HUES6 (cell line): ENCODE data around the gene PTTG1IP2.

Experiments
- H3K27ac ChIP-seq: 2 replicates; pipeline ENCODE4 v1.7.0; 2013; ENCODE audit warnings: low read depth, mild to moderate bottlenecking, low read length, inconsistent platforms
- H3K27me3 ChIP-seq: 2 replicates; pipeline ENCODE4 v1.6.1; 2013; ENCODE audit warnings: low read length; ENCODE audit not compliant: control insufficient read depth, insufficient read depth
- H3K36me3 ChIP-seq: 2 replicates; pipeline ENCODE4 v1.6.1; 2013; ENCODE audit warnings: low read length; ENCODE audit not compliant: control insufficient read depth, insufficient read depth
- H3K4me1 ChIP-seq: 2 replicates; pipeline ENCODE4 v1.6.1; 2013; ENCODE audit warnings: low read length; ENCODE audit not compliant: control insufficient read depth, insufficient read depth
- H3K4me3 ChIP-seq: 2 replicates; pipeline ENCODE4 v1.5.1; 2013; ENCODE audit warnings: low read depth, low read length
- H3K9ac ChIP-seq: one replicate; pipeline ENCODE4 v1.6.1; 2013; ENCODE audit warnings: mild to moderate bottlenecking, low read length
- H3K9me3 ChIP-seq: 2 replicates; pipeline ENCODE4 v1.6.1; 2013; ENCODE audit warnings: low read depth, low read length; ENCODE audit not compliant: control insufficient read depth, insufficient read depth

PTTG1IP2 gene

DNA sequence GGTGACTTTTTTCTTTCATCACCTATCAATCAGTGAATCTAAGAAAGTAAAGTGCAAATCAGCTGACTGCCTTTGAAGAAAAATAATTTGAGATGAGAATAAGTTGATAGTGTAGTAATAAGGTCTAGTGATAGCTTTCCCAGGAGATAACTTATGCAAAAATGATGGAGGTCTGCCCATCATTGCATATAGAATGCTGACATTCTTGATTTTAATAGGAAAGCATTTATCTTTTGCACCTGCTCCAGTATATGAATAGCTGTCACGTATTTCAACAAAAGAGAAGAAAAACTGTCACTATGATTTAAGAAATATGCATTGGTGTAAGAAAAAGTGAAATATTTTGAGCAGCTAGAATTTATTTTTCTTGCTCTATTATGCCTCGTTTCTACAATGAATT lies 46.8 kb downstream of the PTTG1IP2 start:
- no peak overlapping the region for H3K27ac ChIP-seq
- peaks cover 10% of the 10 kb centered on the region; the same call in 1 of the 2 replicates for H3K4me1 ChIP-seq
- no peak overlapping the region for H3K9ac ChIP-seq
- no peaks in the 10 kb centered on the region for H3K9me3 ChIP-seq
- H3K36me3 ChIP-seq, result no peaks in the 10 kb centered on the region
- H3K27me3 ChIP-seq, result no peaks in the 10 kb centered on the region
- no peak overlapping the region for H3K4me3 ChIP-seq

DNA sequence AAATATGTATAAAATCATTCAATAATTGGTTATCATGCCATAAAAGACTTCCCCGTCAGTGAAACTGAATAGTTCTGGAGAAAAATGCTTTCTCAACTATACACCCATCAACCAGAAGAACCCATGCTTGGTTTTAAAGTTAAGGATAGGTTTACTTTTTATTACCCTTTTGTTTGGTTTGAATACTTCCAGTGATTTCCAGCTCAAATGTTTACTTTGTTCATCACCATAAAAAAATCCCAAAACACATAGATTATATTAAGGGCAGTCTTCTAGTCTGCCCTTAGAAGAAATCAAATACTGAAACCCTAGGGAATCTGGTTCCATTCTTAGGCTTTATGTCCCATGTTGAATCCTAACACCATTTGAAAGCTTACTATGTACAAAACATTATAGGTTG lies 49.2 kb downstream of the PTTG1IP2 start:
- Histone ChIP-seq H3K9me3 (no peaks in the 10 kb centered on the region), H3K4me3 (no peak overlapping the region), H3K27ac (no peak overlapping the region), H3K4me1 (peaks cover 10% of the 10 kb centered on the region; the same call in 1 of the 2 replicates), H3K36me3 (no peaks in the 10 kb centered on the region), H3K27me3 (no peaks in the 10 kb centered on the region), H3K9ac (no peak overlapping the region)

DNA sequence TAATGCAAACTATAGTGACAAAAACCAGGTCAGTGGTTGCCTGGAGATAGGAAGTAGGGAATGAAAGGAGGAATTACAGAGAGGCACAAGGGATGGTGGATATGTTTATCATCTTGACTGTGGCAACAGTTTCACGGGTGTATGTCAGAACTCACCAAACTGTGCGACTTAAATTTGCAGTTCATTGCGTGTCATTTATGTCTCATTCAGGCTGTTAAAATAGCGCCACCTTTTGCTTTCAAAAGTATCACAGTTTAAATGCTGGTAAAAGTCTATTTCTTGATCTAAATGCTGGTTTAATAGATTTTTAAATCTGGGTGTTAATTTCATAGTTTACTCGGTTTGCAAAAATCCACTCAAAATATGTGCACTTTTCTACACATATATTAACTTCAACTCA lies 51.0 kb downstream of the PTTG1IP2 start:
- no peaks in the 10 kb centered on the region for H3K36me3 ChIP-seq
- H3K4me3 ChIP-seq, result no peak overlapping the region
- peaks cover 10% of the 10 kb centered on the region; the same call in 1 of the 2 replicates for H3K4me1 ChIP-seq
- no peak overlapping the region for H3K9ac ChIP-seq
- no peaks in the 10 kb centered on the region for H3K27me3 ChIP-seq
- no peaks in the 10 kb centered on the region for H3K9me3 ChIP-seq
- no peak overlapping the region for H3K27ac ChIP-seq

DNA sequence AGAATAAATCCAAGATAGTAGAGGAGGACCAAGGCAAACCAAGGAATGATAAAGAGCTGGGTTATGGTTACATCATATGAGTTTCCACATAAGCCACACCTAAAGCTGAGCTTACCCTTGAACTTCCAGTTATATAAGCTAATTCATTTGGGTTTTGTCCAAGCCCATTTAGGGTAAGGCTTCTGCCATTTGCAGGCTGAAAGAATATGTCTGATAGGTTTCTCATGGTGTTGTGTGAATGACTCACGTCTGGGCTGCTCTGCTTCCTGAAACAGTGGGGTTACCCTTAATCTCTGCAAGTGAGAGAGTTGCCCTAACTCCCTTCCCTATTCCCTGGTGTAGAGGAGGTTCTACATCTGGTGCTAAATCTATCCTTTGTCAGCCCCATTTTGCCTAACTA lies 60.8 kb downstream of the PTTG1IP2 start:
- Histone ChIP-seq H3K9ac (no peak overlapping the region), H3K9me3 (no peaks in the 10 kb centered on the region), H3K4me3 (no peak overlapping the region), H3K27me3 (no peaks in the 10 kb centered on the region), H3K27ac (no peak overlapping the region), H3K36me3 (no peaks in the 10 kb centered on the region), H3K4me1 (peaks cover 13% of the 10 kb centered on the region; the same call in 1 of the 2 replicates)

DNA sequence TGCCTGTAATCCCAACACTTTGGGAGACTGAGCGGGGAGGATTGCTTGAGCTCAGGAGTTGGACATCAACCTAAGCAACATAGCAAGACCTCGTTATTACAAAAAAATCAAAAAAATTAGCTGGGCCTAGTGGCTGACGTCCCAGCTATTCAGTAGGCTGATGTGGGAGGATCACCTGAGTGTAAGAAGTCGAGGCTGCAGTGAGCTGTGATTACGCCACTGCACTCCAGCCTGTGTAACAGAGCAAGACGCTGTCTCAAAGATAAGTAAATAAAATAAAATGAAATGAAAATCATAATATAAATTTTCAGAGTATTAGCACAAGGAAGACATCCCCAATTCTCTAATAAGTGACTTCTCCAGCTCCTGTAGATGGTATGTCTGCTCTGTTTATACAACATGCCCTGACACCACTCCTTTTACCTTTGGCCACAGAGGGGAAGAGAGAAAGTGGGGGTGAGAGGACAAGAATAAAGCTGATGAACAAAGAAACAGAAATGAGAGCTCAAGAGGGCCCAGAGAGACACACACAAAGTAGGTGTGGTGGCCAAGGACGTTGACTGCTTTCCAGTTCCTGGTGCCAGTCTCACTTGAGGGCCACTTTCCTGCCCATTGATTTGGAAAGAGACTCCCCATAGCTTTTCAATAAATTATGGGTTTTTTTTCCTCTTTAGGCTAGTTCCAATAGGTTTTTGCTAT lies 62.9 kb downstream of the PTTG1IP2 start:
- no peaks in the 10 kb centered on the region for H3K36me3 ChIP-seq

DNA sequence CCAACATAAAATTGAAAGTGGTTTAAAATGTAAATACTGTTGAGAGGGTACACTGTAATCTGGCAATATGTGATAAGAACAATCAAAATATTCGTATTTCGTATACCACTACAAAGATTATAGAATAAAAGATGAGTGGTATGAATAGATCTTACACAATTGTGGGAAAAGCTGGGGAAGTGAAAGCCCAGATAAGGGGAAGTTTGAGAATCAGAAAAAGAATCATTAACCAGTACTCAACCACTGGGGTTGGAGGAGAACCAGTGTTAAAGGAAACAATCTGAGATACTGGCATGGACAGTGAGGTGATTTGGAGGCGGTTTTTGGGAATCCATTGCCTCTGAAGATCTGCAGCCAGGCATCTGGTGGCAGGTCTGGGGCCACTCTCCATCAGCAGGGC lies 67.0 kb downstream of the PTTG1IP2 start:
- H3K9ac ChIP-seq, result no peak overlapping the region
- H3K9me3 ChIP-seq, result no peaks in the 10 kb centered on the region
- H3K4me1 ChIP-seq, result peaks cover 13% of the 10 kb centered on the region; the same call in 1 of the 2 replicates
- H3K4me3 ChIP-seq, result no peak overlapping the region
- no peaks in the 10 kb centered on the region for H3K27me3 ChIP-seq
- no peak overlapping the region for H3K27ac ChIP-seq
- H3K36me3 ChIP-seq, result no peaks in the 10 kb centered on the region

More for the DNA sequence above, 62.9 kb downstream of the PTTG1IP2 start:
- Histone ChIP-seq H3K4me1 (peaks cover 13% of the 10 kb centered on the region; the same call in 1 of the 2 replicates), H3K4me3 (no peak overlapping the region), H3K9ac (no peak overlapping the region), H3K27me3 (no peaks in the 10 kb centered on the region), H3K27ac (no peak overlapping the region), H3K9me3 (no peaks in the 10 kb centered on the region)

DNA sequence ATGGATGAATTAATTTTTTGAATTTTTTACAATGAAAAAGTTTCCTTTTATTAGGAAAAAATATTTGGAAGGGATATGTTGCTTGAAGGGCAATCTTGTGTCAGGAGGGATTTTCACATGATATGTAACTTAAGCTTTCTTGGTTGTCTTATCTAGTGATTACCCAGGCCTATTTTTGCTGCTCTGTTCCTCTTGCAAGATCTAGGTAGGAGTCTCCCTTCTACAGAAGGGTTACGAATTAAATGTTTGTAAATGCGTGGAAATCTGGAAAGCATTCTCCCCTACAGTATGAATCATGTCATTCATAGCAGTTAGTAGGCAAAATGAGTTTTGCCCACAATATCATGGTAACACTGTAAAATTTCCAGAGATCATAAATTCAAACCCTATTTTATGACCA lies 69.0 kb downstream of the PTTG1IP2 start:
- H3K27ac ChIP-seq, result no peak overlapping the region
- no peaks in the 10 kb centered on the region for H3K36me3 ChIP-seq
- peaks cover 3% of the 10 kb centered on the region; the same call in 1 of the 2 replicates for H3K4me1 ChIP-seq
- no peak overlapping the region for H3K9ac ChIP-seq
- H3K9me3 ChIP-seq, result no peaks in the 10 kb centered on the region
- no peak overlapping the region for H3K4me3 ChIP-seq
- no peaks in the 10 kb centered on the region for H3K27me3 ChIP-seq

DNA sequence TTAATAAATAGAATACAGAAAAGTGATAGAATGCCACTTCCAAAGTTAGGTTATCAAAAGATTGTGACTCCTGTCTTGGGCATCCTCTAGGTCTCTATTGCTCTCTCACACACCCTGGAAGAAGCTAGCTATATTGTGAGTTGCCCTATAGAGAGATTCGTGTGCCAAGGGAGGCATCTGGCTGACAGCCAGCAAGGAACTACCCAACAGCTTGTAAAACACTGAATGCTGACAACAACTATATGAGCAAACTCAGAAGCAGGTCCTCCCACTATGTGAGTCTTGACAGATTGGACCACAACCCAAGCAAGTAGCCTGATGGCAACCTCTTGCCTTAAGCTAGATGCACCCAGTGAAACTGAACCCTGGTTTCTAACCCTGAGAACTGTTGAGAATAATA lies 71.0 kb downstream of the PTTG1IP2 start:
- no peak overlapping the region for H3K4me3 ChIP-seq
- H3K9me3 ChIP-seq, result no peaks in the 10 kb centered on the region
- no peaks in the 10 kb centered on the region for H3K27me3 ChIP-seq
- no peaks in the 10 kb centered on the region for H3K36me3 ChIP-seq
- no peak overlapping the region for H3K27ac ChIP-seq
- no peak overlapping the region for H3K9ac ChIP-seq
- H3K4me1 ChIP-seq, result no peaks in the 10 kb centered on the region

DNA sequence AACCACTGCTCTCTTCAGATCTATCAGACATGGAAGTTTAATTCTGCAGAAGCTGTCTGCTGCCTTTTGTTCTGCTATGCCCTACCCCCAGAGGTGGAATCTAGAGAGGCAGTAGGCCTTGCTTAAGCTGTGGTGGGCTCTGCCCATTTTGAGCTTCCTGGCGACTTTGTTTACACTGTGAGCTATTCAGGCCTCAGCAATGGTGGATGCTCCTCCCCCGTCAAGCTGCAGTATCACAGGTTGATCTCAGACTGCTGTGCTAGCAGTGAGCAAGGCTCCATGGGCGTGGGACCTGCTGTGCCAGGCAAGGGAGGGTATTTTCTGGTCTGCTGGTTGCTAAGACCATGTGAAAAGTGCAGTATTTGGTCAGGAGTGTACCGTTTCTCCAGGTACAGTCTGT lies 81.6 kb downstream of the PTTG1IP2 start:
- Histone ChIP-seq H3K9ac (no peak overlapping the region), H3K9me3 (no peaks in the 10 kb centered on the region), H3K4me1 (peaks cover 7% of the 10 kb centered on the region), H3K4me3 (no peak overlapping the region), H3K27me3 (no peaks in the 10 kb centered on the region), H3K36me3 (no peaks in the 10 kb centered on the region), H3K27ac (no peak overlapping the region)

DNA sequence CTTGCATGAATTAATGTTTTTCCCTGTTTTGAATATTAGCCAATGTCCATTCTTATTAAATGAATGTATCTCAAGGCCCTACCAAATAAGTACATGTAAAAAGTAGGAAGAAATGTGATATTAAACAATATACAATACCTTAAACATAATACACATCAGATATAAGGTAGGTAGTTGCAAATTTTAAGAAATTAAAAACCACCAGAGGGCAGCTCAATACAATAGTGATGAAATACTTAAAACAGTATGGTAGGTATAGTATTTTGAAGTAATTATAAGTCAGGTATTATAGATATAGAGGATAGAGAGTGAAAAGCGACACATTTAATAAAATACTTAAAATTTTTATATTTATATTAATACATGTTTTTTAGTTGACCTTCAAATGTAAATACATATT lies 83.1 kb downstream of the PTTG1IP2 start:
- Histone ChIP-seq H3K27me3 (no peaks in the 10 kb centered on the region), H3K27ac (no peak overlapping the region), H3K9ac (no peak overlapping the region), H3K4me3 (no peak overlapping the region), H3K36me3 (no peaks in the 10 kb centered on the region), H3K9me3 (no peaks in the 10 kb centered on the region), H3K4me1 (peaks cover 7% of the 10 kb centered on the region)

DNA sequence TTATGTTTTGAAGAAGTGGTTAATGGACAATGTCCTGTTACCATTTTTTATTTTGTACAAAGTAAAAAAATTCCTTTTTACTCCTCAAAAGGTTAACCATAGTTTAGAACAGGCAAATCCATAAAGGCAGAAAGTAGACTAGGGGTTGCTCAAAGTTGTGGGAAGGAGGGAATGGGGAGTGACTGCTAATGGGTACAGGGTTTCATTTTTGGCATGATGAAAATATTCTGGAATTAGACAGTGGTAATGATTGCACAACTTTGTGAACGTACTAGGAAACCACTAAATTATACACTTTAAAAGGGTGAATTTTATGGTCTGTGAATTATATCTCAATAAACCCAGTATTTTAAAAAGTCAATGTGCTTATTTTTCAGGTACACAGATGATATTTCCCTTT lies 91.3 kb downstream of the PTTG1IP2 start:
- no peaks in the 10 kb centered on the region for H3K36me3 ChIP-seq
- no peaks in the 10 kb centered on the region for H3K27me3 ChIP-seq
- no peak overlapping the region for H3K4me3 ChIP-seq
- no peaks in the 10 kb centered on the region for H3K9me3 ChIP-seq
- no peak overlapping the region for H3K9ac ChIP-seq
- no peaks in the 10 kb centered on the region for H3K4me1 ChIP-seq
- no peak overlapping the region for H3K27ac ChIP-seq
